ENCODE results near the gene RGS16.
"Not testable (repeated sequence)": the region's sequence is repeated elsewhere in the genome, so short reads cannot be mapped to it uniquely, and the experiment has no call there.

The RGS16 gene, protein sequence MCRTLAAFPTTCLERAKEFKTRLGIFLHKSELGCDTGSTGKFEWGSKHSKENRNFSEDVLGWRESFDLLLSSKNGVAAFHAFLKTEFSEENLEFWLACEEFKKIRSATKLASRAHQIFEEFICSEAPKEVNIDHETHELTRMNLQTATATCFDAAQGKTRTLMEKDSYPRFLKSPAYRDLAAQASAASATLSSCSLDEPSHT

DNA sequence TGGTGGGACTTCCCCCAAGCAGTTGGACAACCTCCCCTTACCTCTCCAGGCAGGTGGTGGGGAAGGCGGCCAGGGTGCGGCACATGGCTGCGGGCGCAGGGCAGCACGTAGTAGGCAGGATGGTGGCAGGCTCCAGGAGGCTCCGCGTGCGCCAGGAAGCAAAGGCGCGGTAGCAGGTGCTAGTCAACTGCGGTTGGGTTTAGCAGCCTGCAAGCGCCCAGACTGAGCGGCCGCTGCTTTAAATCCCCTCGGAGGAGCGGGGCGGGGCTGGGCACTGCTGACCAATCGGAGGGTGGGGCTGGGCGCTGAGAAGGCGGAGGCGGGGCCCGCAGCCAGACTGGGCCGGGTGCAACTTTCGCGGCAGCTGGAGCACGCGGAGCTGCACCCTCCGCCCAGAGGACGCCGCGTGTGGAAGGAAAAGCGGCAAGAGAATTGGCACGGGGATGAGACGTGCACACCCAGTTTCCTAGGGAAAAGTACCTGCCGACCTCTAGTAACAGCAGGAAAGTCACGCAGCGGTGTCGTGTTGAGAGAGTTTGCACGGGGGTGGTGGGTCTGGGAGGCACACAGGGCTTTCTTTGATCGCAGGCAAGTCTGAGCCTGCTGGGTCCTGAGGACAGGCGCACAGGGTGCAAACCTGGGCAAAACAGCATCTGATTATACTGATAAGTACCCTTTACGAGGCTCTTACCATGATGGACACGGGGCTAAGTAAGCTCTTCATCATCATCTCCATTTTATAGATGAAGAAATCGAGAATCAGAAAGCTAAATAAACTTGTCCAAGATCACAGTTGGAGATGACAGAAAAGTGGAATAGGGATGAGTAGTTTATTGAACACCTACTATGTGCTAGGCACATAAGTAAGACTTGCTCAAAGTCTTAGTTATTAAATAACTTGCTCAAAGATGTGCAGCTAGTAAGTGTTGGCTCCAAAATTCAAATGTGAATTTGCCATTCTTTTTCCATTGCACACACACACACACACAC, at the start of gene RGS16:
RGS16 (minus strand) TSS at position 215 of the 990 bp plus-strand sequence; CDS start at position 85, 130 bp downstream.
- DNase-seq = peak; percentile 90

DNA sequence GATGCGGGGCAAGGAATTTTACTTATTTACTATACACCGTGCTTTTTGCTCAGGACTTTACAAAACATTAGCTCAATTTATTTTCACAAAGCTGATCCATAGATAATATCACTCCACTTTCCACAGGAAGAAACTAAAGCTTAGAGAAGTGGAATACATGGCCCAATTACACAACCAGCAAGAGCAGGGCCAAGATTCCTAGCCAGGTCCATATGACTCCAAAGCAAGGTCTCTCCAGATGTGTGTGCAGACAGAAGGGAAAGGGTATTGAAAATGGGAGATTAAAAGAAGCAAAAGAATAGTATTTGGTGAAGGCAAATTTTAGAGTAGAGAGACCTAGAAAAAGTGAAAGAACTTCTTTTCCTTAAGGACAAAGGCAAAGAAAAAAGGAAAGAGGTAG, 49.8 kb upstream of the RGS16 start:
- DNase-seq = no peak

GRCh38 chr1:182652933-182653332, 48.7 kb upstream of the RGS16 start:
- no peak for DNase-seq

- DNase-seq = no peak
Measured at GRCh38 chr1:182651339-182651724, 47.1 kb upstream of the RGS16 start.

DNA sequence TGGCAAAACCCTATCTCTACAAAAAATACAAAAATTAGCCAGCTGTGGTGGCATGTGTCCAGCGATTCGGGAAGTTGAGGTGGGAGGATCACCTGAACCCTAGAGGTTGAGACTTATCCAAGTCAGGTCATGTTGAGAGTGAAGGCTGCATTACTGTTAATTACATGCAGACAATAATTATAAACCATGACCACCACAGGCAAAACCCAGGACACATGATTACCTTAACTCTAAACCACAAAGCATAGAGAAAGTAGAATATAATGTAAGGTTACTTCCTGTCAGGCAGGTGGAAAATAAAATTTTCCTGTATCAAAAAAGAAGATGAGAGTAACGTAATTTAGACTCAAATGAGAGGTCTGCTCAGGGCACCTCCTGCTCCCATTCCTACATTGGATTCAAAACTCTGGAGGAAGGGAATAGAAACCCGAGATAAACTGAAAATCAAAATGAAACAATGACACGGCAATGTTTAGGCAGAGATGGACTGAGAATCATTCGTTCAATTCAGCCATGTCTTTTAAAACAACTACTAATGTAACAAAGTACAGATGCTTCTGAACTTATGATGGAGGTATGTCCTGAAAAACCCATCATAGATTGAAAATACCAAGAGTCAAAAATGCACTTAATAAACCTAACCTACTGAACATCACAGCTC, 46.6 kb upstream of the RGS16 start:
- no peak for DNase-seq

GRCh38 chr1:182649041-182649440, 44.9 kb upstream of the RGS16 start:
- no peak for DNase-seq

GRCh38 chr1:182646739-182647138, 42.5 kb upstream of the RGS16 start:
- DNase-seq = no peak

GRCh38 chr1:182644886-182645285, 40.7 kb upstream of the RGS16 start:
- no peak for DNase-seq

GRCh38 chr1:182643699-182644098, 39.5 kb upstream of the RGS16 start:
- no peak for DNase-seq

DNA sequence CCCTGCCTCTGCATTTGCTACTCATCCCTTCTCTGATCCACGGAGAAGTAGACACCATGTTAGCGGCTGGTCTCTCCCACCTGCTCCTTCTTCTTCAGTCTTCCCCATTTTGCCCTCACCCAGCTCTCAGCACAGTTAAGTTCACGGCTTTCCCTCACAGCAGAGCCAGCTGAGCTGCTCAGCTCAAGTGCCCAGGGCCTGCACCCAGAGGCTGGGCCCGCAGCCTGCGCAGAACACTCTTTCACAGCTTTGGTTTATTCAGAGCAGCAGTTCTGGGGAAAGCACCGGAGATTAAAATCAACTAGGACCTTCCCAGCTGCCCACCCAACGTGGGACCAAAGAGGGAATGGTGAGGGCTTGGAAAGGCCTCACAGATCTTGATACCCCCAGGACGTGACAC, 38.3 kb upstream of the RGS16 start:
- no peak for DNase-seq

- no peak for DNase-seq
Measured at GRCh38 chr1:182641561-182641960, 37.4 kb upstream of the RGS16 start.

GRCh38 chr1:182639330-182639729, 35.1 kb upstream of the RGS16 start:
- DNase-seq = no peak

- DNase-seq = no peak
Measured at GRCh38 chr1:182637769-182638168, 33.6 kb upstream of the RGS16 start.

GRCh38 chr1:182635871-182636270, 31.7 kb upstream of the RGS16 start:
- DNase-seq = no peak

DNA sequence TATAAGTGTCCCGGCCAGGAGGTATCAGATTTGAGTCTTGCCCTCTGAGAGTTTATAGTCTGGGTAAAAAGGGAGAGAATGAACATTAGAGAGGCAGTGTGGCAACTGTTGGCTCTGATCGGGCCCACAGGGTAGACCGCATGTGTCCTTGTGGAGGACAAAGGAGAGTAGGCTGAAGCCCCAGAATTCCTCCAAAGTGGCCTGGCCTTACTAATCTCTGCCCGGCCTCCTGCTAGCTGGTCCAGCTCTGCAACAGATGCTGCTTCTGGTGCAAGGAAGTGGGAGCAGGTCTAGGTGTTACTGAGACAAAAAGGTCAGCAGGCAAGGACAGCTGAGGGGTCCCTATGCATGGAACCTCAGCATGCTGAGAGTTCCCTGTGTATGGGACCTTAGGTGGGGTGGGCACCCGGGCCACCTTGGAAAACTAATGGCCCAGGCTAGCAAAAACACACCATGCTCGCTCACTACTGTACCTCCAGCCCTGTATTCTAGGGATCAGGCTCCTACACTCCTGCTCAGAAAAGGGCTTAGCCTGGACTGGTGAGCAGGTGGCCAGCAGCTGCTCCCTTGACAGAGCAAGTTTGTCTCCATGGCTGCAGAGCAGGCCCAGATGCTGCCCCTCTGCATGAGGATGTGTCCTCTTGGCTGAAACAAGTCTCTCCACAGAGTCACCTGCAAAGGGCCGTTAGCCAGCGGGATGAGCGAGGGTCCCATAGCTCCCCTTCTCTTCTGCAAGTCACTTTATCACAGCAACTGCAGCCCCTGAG, 30.3 kb upstream of the RGS16 start:
- DNase-seq = no peak

GRCh38 chr1:182633657-182634281, 29.6 kb upstream of the RGS16 start:
- no peak for DNase-seq

DNA sequence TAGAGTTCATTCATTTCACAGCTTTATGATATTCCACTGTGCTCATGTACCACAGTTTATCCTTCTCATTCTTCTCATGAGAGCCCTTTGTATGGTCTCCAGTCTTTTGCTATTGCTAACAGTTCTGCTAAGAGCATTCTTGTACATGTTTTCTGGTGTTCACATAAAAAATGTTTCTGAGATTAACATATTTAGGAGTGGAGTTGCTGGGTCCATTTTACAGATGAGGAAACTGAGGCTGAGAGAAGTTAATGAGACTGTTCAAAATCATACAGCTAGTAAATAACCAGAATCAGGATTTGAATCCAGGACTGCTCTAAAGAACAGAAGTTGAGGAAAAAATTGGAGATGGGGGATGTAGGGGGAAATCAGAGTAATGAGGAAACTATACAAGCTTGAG, 28.8 kb upstream of the RGS16 start:
- no peak for DNase-seq

GRCh38 chr1:182632441-182632857, 28.3 kb upstream of the RGS16 start:
- not testable (repeated sequence) for DNase-seq

GRCh38 chr1:182631954-182632353, 27.8 kb upstream of the RGS16 start:
- no peak for DNase-seq

- DNase-seq = no peak
Measured at GRCh38 chr1:182631053-182631677, 27.0 kb upstream of the RGS16 start.

DNA sequence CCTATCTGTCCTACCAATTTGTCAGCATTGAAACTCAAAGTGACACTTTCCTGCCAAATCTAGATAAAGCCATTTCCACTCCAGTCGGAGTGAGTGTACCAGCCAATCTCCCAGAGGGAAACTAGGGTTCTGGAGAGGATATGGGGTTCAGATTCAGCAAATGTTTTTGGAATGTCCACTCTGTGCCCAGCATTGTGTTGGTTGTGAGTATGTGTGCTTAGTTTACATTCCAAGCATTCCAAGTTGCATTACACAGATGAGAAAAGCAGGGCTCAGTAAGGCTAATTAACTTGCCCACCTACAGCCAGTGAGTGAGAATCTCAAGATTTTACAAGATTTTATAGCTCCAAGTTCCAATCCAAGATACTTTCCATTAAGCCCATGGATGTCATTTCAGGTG, 26.4 kb upstream of the RGS16 start:
- no peak for DNase-seq
